Skeletal muscle tissue (tissue), 4 donors: ENCODE data around the gene SGCD. TPM values are rescaled to one million over a fixed set of nuclear protein-coding genes. Genes with fewer than 3 reads are reported as not detected.
A peak's percentile ranks its signal among the peaks of the same experiment; 100 is the strongest.

Experiments used
- H3K27ac ChIP-seq: one replicate; pipeline ENCODE4 v1.7.0; 2013; ENCODE audit warnings: mild to moderate bottlenecking, low read depth, low read length, inconsistent platforms
- H3K27me3 ChIP-seq, 3 donors: one replicate each; pipeline ENCODE4 v1.7.0; 2013; ENCODE audit warnings: low read length in 3 of 3; ENCODE audit not compliant: control insufficient read depth in 3 of 3, insufficient read depth in 3 of 3
- H3K36me3 ChIP-seq, 3 donors: one replicate each; pipeline ENCODE4 v1.7.0; 2013; ENCODE audit warnings: low read length in 3 of 3; ENCODE audit not compliant: control insufficient read depth in 3 of 3, insufficient read depth in 3 of 3
- H3K4me1 ChIP-seq, 3 donors: one replicate each; pipeline ENCODE4 v1.7.0; 2013; ENCODE audit warnings: low read length in 3 of 3, mild to moderate bottlenecking in 3 of 3; ENCODE audit not compliant: control insufficient read depth in 3 of 3, insufficient read depth in 3 of 3
- H3K4me3 ChIP-seq, 3 donors: one replicate each; pipeline ENCODE4 v1.7.0; 2013; ENCODE audit warnings: low read length in 3 of 3
- H3K9ac ChIP-seq, 3 donors: one replicate each; pipeline ENCODE4 v1.7.0; 2013; ENCODE audit warnings: low read length in 3 of 3, mild to moderate bottlenecking in 3 of 3, moderate library complexity in 2 of 3, low read depth in 1 of 3
- H3K9me3 ChIP-seq, 3 donors: one replicate each; pipeline ENCODE4 v1.7.0; 2013; ENCODE audit warnings: low read length in 3 of 3; ENCODE audit not compliant: control insufficient read depth in 3 of 3
- total RNA-seq: library from RNA; depleted of rRNA; stranded (reverse); fragments of >200 nt; gene quantifications from one replicate; pipeline ENCODE4 v1.2.3, GENCODE V29; 2014
- donor health status: Osteomylitis.

The SGCD gene
- total RNA-seq, 1 donor from 2014 or later: 73.6 TPM

DNA sequence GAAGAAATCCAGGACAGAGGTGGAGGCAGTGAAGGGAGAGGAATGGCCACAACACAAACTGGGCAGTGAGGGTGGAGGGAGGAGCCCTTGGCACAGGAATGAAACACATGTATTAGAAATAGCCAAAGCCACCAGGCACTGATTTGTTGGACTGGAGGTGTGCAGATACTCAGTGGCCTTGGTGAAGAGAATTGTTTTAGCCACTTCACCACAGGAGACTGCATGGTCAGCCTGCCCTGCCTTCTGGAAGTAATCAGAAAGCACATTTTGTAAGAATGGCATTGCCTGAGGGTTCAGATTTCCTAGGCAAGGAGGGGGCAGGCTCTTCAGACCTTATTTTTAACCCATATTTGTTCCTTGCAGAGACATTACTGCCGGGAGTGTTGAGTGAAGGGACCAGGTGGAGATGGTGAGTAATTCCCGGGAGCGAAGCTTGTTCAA, 2.2 kb downstream of the SGCD start:
- Histone ChIP-seq H3K9me3 (no peaks in the 10 kb centered on the region), H3K9ac (peak overlapping the region in 2 of 3 donors; percentile 79 to 80), H3K27ac (peak overlapping the region; percentile 80), H3K4me3 (peak overlapping the region; percentile 60 to 88 (median 85)), H3K27me3 (no peaks in the 10 kb centered on the region), H3K36me3 (peaks cover 2 to 9% (median 7%) of the 10 kb centered on the region in 3 donors), H3K4me1 (peaks cover 27 to 41% (median 27%) of the 10 kb centered on the region in 3 donors)

GRCh38 chr5:156330141-156330870, 3.3 kb downstream of the SGCD start:
- Histone ChIP-seq H3K9ac (no peak overlapping the region), H3K27ac (no peak overlapping the region), H3K4me1 (peaks cover 23 to 38% (median 27%) of the 10 kb centered on the region in 3 donors), H3K9me3 (no peaks in the 10 kb centered on the region), H3K27me3 (no peaks in the 10 kb centered on the region), H3K4me3 (no peak overlapping the region), H3K36me3 (peaks cover 2 to 9% (median 7%) of the 10 kb centered on the region in 3 donors)

- H3K27ac ChIP-seq: no peak overlapping the region
- H3K9ac ChIP-seq: no peak overlapping the region
- no peak overlapping the region for H3K4me3 ChIP-seq
- peaks cover 2 to 9% (median 7%) of the 10 kb centered on the region in 3 donors for H3K36me3 ChIP-seq
- peaks cover 14 to 33% (median 18%) of the 10 kb centered on the region in 3 donors for H3K4me1 ChIP-seq
- H3K9me3 ChIP-seq: no peaks in the 10 kb centered on the region
- no peaks in the 10 kb centered on the region for H3K27me3 ChIP-seq
These were observed 4.2 kb downstream of the SGCD start for GRCh38 chr5:156331181-156331580.

GRCh38 chr5:156331845-156332244, 4.9 kb downstream of the SGCD start:
- Histone ChIP-seq H3K9ac (peak overlapping the region in 1 of 3 donors; percentile 34), H3K27ac (no peak overlapping the region), H3K36me3 (peaks cover 2 to 9% (median 7%) of the 10 kb centered on the region in 3 donors), H3K4me1 (peaks cover 9 to 26% (median 13%) of the 10 kb centered on the region in 3 donors), H3K4me3 (no peak overlapping the region), H3K9me3 (no peaks in the 10 kb centered on the region), H3K27me3 (no peaks in the 10 kb centered on the region)

DNA sequence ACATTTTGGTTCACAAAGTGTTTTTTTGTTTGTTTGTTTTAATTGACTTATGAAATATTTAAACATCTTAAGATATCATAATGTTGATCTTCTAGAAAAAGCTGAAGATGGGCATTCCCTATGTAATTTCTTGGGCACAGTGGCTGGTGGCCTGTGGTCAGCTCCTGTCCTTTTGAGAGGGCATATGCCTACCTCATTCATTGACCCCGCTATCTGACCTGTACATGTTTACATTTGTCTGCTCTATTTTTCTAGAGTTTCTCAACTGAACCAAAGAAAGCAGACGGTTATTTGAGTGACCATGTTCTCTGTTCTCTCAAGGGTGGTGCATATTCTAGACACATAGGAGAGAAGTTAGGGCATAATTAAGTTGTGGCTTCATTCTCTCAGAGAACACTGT, 5.3 kb downstream of the SGCD start:
- H3K36me3 ChIP-seq: peaks cover 2 to 9% (median 7%) of the 10 kb centered on the region in 3 donors
- no peak overlapping the region for H3K9ac ChIP-seq
- no peak overlapping the region for H3K4me3 ChIP-seq
- H3K27me3 ChIP-seq: no peaks in the 10 kb centered on the region
- no peak overlapping the region for H3K27ac ChIP-seq
- peaks cover 9 to 26% (median 13%) of the 10 kb centered on the region in 3 donors for H3K4me1 ChIP-seq
- H3K9me3 ChIP-seq: no peaks in the 10 kb centered on the region

DNA sequence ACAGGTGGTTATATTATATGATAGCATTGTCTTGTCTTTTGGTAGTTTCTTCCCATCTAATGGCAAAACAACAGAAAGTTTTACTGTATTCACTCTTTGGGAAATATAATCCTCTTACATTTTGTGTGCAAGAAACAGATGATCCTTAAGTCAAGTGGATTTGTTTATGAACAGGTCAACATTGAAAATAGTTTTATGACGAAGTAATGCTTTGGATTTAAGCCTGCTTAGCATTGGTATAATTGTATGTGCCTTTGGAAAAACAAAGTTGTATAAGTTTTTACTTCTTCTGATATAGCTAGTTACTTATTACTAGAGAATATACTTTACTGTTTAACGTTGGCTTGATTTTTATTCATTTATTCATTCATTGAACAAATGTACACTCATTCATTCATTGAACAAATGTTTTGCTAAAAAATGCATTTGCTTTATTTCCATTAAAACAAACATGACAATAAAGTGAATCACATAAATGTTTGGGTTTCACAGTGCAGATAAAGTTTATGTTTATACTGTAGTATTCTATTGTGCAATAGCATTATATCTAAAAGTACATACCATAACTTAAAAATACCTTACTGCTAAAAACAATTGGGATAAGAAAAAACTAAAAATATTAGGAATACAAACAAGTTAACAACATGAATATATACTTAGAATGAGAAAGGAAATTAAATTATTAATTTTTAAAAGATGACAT, 12.3 kb downstream of the SGCD start:
- H3K4me3 ChIP-seq: no peak overlapping the region
- no peaks in the 10 kb centered on the region for H3K27me3 ChIP-seq
- no peaks in the 10 kb centered on the region for H3K9me3 ChIP-seq
- no peak overlapping the region for H3K9ac ChIP-seq
- H3K4me1 ChIP-seq: peaks cover 0 to 4% (median 0%) of the 10 kb centered on the region in 3 donors
- H3K27ac ChIP-seq: no peak overlapping the region
- peaks cover 0 to 10% (median under 1%) of the 10 kb centered on the region in 3 donors for H3K36me3 ChIP-seq

GRCh38 chr5:156340893-156341292, 13.9 kb downstream of the SGCD start:
- no peak overlapping the region for H3K27ac ChIP-seq
- no peaks in the 10 kb centered on the region for H3K4me1 ChIP-seq
- H3K4me3 ChIP-seq: no peak overlapping the region
- no peaks in the 10 kb centered on the region for H3K27me3 ChIP-seq
- H3K36me3 ChIP-seq: peaks cover 0 to 18% (median 5%) of the 10 kb centered on the region in 3 donors
- no peak overlapping the region for H3K9ac ChIP-seq
- no peaks in the 10 kb centered on the region for H3K9me3 ChIP-seq

DNA sequence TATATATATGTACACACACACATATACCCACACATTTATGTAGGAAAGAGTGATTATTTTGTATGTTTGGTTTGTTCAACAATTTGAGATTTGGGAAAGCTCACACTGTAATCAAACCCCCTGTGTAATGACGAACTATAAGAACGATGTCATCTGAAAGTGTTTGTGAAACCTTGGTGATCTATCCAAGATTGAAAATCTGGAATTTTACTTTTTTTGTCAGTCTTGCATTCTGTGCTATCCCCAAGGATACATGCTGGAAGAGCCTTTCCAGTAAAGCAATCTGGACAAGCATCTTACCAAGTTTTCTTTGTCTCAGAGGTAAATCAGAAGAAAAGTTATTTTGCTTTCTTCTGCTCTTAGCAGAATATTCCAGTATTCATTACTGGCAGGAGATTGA, 23.3 kb downstream of the SGCD start:
- Histone ChIP-seq H3K4me1 (peaks cover 0 to 20% (median 4%) of the 10 kb centered on the region in 3 donors), H3K9me3 (no peaks in the 10 kb centered on the region), H3K9ac (no peak overlapping the region), H3K36me3 (peaks cover 0 to 9% (median 4%) of the 10 kb centered on the region in 3 donors), H3K4me3 (no peak overlapping the region), H3K27ac (peak overlapping the region; percentile 1), H3K27me3 (no peaks in the 10 kb centered on the region)

DNA sequence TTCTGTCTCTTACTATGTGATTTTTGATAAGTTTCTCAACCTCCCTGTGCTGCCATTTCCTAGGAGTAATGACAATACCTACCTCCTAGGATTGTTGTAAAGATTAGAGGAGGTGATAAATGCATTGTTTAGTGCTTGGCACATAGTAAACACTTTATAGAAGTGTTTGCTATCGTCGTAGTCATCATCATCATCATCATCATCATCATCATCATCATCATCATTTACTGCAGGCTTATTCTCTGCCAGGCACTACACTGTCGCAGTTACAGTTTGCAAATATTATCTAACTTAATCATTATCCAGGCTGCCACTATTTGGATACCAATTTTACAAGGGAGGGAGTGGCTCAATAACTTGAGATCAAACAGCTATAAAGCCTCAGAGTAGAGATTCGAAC, 24.5 kb downstream of the SGCD start:
- Histone ChIP-seq H3K4me3 (no peak overlapping the region), H3K36me3 (peaks cover 0 to 4% (median 3%) of the 10 kb centered on the region in 3 donors), H3K27ac (no peak overlapping the region), H3K27me3 (no peaks in the 10 kb centered on the region), H3K4me1 (peaks cover 0 to 24% (median 4%) of the 10 kb centered on the region in 3 donors), H3K9me3 (no peaks in the 10 kb centered on the region), H3K9ac (no peak overlapping the region)

GRCh38 chr5:156354571-156354970, 27.6 kb downstream of the SGCD start:
- H3K9ac ChIP-seq: no peak overlapping the region
- no peak overlapping the region for H3K4me3 ChIP-seq
- H3K4me1 ChIP-seq: peaks cover 2 to 40% (median 4%) of the 10 kb centered on the region in 3 donors
- H3K9me3 ChIP-seq: no peaks in the 10 kb centered on the region
- H3K27me3 ChIP-seq: no peaks in the 10 kb centered on the region
- no peak overlapping the region for H3K27ac ChIP-seq
- H3K36me3 ChIP-seq: peaks cover 0 to 4% (median 0%) of the 10 kb centered on the region in 3 donors
